ENCODE measurements around the gene CEP128. TPM values are rescaled to one million over a fixed set of nuclear protein-coding genes. Genes with fewer than 3 reads are reported as not detected.

The CEP128 gene
- total RNA-seq, 1 experiment from 2014 or later: 12.0 TPM

GRCh38 chr14:80933686-80934085, 7.9 kb downstream of the CEP128 start:
- no peak overlapping the region for H3K27ac Mint-ChIP-seq
- H3K9me3 Mint-ChIP-seq: peaks cover 4% of the 10 kb centered on the region; the same call in 1 of the 2 replicates
- DNase-seq (ENCODE audit: low spot score): no peak
- POLR2A ChIA-PET: interaction anchor here (1.3 kb wide), 1 partner anchor 8 kb away, joined by 5 read pairs; the partner anchor contains the start of gene CEP128
- H3K4me1 Mint-ChIP-seq: no peaks in the 10 kb centered on the region
- H3K27me3 Mint-ChIP-seq (ENCODE audit: low read depth): no peaks in the 10 kb centered on the region
- ATAC-seq: no peak
- TF ChIP-seq PRDM15 (CRISPR knock-in tag; IDR thresholded peaks at IDR 0.05) (no peak), ZNF532 (CRISPR knock-in tag; IDR thresholded peaks at IDR 0.05; ENCODE audit: borderline replicate concordance) (no peak), PREB (CRISPR knock-in tag; IDR thresholded peaks at IDR 0.05; ENCODE audit: borderline replicate concordance) (no peak), RORB (CRISPR knock-in tag; IDR thresholded peaks at IDR 0.05) (no peak), NFYB (CRISPR knock-in tag; conservative IDR thresholded peaks at IDR 0.05; ENCODE audit: low read depth) (no peak), HMGXB4 (CRISPR knock-in tag; IDR thresholded peaks at IDR 0.05) (no peak), SOX15 (CRISPR knock-in tag; IDR thresholded peaks at IDR 0.05) (no peak)
- no peak overlapping the region for H3K4me3 Mint-ChIP-seq
- no peaks in the 10 kb centered on the region; the same call in 1 of the 2 replicates for H3K36me3 Mint-ChIP-seq
- CTCF ChIA-PET: interaction anchor here (0.7 to 1.4 kb wide), 2 partner anchors 8 to 54 kb away, joined by 3 to 4 read pairs; partner anchors contain the start of gene CEP128

- H3K9me3 Mint-ChIP-seq: peaks cover 4% of the 10 kb centered on the region; the same call in 1 of the 2 replicates
- TF ChIP-seq GRHL2 (CRISPR knock-in tag; IDR thresholded peaks at IDR 0.05; ENCODE audit: insufficient replicate concordance, severe bottlenecking) (no peak), FOXP4 (CRISPR knock-in tag; IDR thresholded peaks at IDR 0.05) (no peak), NFE2L1 (CRISPR knock-in tag; IDR thresholded peaks at IDR 0.05) (no peak)
- DNase-seq (ENCODE audit: low spot score) (no peak), ATAC-seq (no peak)
- ChIA-PET CTCF (interaction anchor here (0.7 to 1.4 kb wide), 2 partner anchors 8 to 54 kb away, joined by 3 to 4 read pairs; partner anchors contain the start of gene CEP128), POLR2A (interaction anchor here (1.3 kb wide), 1 partner anchor 8 kb away, joined by 5 read pairs; the partner anchor contains the start of gene CEP128)
- no peaks in the 10 kb centered on the region for H3K4me1 Mint-ChIP-seq
- no peak overlapping the region for H3K4me3 Mint-ChIP-seq
- H3K27ac Mint-ChIP-seq: no peak overlapping the region
- H3K36me3 Mint-ChIP-seq: no peaks in the 10 kb centered on the region; the same call in 1 of the 2 replicates
- H3K27me3 Mint-ChIP-seq (ENCODE audit: low read depth): no peaks in the 10 kb centered on the region
These were observed 8.3 kb downstream of the CEP128 start for GRCh38 chr14:80933282-80933681.

Data from WTC11 (cell line).